GM19043 (cell line): Measurements from ENCODE around the gene XRN2.
"Not testable (repeated sequence)": the region's sequence is repeated elsewhere in the genome, so short reads cannot be mapped to it uniquely, and the experiment has no call there.

Experiments
- ATAC-seq: cut with Tn5 transposase; IDR thresholded peaks from one replicate; pipeline ENCODE4 v1.9.1; 2021; ENCODE audit warnings: low read depth; ENCODE audit not compliant: unreplicated experiment

Gene XRN2

DNA sequence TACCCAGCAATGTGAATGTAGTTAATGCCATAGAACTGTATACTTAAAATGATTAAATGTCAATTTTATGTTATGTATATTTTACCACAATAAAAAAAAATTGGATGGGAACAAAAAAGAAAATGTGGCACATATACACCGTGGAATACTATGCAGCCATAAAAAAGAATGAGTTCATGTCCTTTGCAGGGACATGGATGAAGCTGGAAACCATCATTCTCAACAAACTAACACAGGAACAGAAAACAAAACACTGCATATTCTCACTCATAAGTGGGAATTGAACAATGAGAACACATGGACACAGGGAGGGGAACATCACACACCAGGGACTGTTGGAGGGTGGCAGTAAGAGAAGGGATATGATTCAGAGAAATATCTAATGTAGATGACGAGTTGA, 116.0 kb downstream of the XRN2 start:
- ATAC-seq, result not testable (repeated sequence)

GRCh38 chr20:21421601-21422236, 118.6 kb downstream of the XRN2 start:
- no peak for ATAC-seq

GRCh38 chr20:21423712-21424111, 120.6 kb downstream of the XRN2 start:
- ATAC-seq, result not testable (repeated sequence)

DNA sequence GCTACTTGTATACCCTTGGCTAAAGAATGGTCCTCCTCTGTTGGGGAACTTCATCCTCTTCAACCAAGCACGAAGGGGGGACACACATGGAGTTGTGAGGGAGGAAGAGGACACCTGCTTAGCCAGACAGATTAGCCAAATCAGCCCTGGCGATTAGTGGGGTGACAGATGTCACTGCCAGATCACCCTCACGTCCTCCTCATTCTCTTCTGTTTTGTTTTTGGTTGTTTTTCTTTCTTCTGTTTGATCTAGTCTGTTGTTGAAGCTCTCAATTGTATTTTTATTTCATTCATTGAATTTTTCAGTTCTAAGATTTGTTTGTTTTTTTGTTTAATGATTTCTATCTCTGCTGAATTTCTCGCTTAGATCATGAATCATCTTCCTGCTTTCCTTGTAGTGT, 121.7 kb downstream of the XRN2 start:
- ATAC-seq, result no peak

DNA sequence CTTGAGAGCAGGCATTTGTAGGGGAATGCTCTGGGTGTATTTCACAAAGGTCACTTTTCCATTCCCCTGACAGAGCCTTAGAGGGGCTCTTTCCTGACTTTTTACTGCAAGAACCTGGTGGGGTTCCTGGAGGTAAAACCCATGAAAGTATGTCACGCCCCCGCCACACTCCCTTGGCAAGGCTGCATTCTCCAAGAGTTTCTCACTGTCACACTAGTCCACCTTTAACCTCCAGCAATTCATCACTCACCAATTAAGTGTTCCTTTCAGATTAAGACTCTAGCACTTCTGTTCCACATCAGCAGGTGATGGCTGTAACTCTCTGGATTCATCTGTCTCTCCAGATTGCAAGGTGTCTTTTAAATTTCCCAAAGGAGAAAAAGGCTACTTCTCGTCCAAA, 126.9 kb downstream of the XRN2 start:
- no peak for ATAC-seq

DNA sequence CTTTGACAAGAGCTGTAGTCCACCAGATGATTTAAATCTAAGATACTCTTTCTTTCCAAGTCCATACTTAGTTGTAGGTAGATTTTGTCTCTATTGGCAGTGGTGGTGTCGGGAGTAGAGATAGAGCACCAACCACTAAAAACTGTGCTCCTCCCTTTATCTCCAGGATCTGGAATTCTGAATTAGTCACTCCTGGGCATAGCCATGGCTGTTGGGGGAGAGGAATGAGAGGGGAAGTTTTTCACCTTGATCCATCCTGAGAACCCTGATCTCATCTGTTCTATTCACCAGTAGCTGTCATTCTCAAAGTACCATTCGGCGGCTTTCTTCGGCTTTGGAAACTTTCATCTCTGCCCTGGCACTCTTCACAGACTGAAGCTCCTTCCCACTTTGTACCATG, 129.8 kb downstream of the XRN2 start:
- ATAC-seq, result no peak

DNA sequence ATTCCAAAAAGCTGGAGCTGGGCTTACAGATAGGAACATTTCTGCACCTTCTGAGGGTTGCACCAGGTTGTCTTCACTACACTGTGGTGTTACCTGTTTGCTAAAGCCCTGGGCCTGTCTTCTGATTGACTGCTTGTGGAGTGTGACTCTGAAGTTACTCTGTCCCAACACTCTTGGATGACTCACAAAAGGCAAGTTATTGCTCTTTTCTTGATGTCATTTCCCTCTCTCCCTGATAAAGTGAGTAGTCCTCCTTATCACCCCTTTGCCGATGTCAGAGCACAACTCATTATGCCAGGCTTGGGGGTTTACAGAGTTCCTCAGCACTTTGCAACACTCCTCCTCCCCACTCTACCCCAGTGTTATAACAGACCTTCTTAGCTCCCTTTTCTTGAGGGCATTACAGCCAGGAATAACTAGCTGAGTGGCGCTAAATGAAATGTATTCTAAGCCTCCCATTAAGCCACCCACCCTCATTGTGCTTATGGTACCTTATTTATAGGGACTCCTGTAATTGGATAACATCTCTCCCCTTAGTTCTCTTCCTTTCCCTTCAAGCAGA, 130.3 kb downstream of the XRN2 start:
- ATAC-seq, result no peak

DNA sequence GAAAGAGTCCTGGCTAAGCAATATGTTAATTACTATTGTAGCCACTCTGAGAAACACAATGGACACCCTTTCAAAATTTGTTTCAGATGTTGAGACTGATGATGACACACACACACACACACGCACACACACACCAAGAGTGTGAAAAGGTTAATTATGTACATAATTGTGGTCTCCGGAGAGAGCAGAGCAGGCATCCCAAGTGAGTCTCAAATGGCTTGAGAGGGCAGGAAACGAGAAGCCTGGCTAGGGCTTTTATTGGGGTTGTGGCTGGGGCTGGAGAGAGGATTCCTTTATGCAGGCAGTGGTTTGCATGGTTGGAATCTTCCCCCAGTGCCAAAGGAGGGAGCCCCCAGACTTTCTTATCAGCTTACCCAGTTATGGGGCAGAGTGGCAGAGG, 132.4 kb downstream of the XRN2 start:
- ATAC-seq, result no peak

GRCh38 chr20:21436205-21436604, 133.1 kb downstream of the XRN2 start:
- ATAC-seq, result no peak

DNA sequence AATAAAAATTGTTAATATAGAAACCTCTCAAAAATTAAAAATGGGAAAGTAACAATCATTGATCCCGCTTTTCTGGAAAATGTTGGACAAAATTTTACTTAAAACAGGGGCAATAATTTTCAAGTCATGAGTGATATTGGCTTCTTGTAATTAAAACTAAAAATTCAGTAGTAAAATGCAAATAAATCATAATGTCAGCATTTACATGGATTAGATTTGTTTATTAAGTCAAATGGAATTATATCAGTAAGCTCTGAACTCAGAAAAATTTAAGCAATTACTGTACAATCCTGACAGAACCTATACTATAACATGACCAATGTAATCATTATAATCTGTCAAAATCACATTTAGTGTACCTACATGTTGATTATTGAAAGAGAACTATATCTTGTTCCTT, 134.1 kb downstream of the XRN2 start:
- no peak for ATAC-seq

DNA sequence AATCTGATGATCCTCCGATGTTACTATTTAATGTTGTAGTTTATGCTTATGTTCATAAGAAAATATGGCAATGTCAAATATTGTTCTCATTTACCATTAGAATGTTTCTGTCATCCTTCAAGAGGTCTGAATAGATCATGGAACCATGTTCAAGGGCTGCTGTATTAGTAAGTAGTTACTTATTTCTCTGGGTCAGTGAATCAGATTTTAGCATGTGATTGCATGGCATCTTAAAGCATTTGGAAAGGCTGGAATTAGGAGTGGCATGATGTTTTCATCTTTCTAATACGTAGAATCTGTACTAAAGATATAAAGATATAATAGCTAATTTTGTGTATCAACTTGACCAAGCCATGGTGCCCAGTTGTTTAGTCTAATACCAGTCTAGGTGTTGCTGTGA, 134.7 kb downstream of the XRN2 start:
- no peak for ATAC-seq
